SK-N-SH (cell line): ENCODE data around the gene TIAM2. TPM values are rescaled to one million over a fixed set of nuclear protein-coding genes. Genes with fewer than 3 reads are reported as not detected.

ENCODE experiments used
- CHD2 ChIP-seq: fragments of 150-350 bp; IDR thresholded peaks from 2 replicates; pipeline ENCODE4 v1.6.1; 2018; ENCODE audit warnings: low read length; ENCODE audit not compliant: partially characterized antibody
- ELF1 ChIP-seq: IDR thresholded peaks from 2 replicates; pipeline ENCODE4 v1.4.0; 2012
- EP300 ChIP-seq, 2 experiments: IDR thresholded peaks; 2 replicates each; pipeline versions ENCODE4 v1.4.0 to v1.6.1; 2012; ENCODE audit warnings: borderline replicate concordance in 1 of 2, low read depth in 1 of 2, low read length in 1 of 2
- FOXM1 ChIP-seq: IDR thresholded peaks from 2 replicates; pipeline ENCODE4 v1.4.0; 2012; ENCODE audit warnings: low read depth, mild to moderate bottlenecking
- GABPA ChIP-seq: IDR thresholded peaks from 2 replicates; pipeline ENCODE4 v1.4.0; 2012; ENCODE audit warnings: low read depth, mild to moderate bottlenecking
- GATA2 ChIP-seq: sonication (generic); formaldehyde crosslinking; IDR thresholded peaks from 2 replicates; pipeline ENCODE4 v1.5.0; 2020; ENCODE audit warnings: mild to moderate bottlenecking, missing genetic modification reagents
- IRF3 ChIP-seq: fragments of 150-350 bp; IDR thresholded peaks from 2 replicates; pipeline ENCODE4 v1.6.1; 2016; ENCODE audit warnings: mild to moderate bottlenecking, low read depth, low read length
- JUND ChIP-seq: IDR thresholded peaks from 2 replicates; pipeline ENCODE4 v1.4.0; 2012
- MAX ChIP-seq: IDR thresholded peaks from 2 replicates; pipeline ENCODE4 v1.4.0; 2012; ENCODE audit warnings: low read depth
- MXI1 ChIP-seq: IDR thresholded peaks from 2 replicates; pipeline ENCODE4 v1.6.1; 2012; ENCODE audit warnings: mild to moderate bottlenecking, low read depth, low read length, improper control_type of control experiment
- NFIC ChIP-seq: IDR thresholded peaks from 2 replicates; pipeline ENCODE4 v1.4.0; 2012; ENCODE audit warnings: borderline replicate concordance
- NRF1 ChIP-seq: IDR thresholded peaks from 2 replicates; pipeline ENCODE4 v1.6.1; 2012; ENCODE audit warnings: low read depth, mild to moderate bottlenecking, low read length
- PBX3 ChIP-seq: IDR thresholded peaks from 2 replicates; pipeline ENCODE4; 2012
- POLR2AphosphoS5 ChIP-seq: IDR thresholded peaks from 2 replicates; pipeline ENCODE4 v1.6.1; 2012; ENCODE audit warnings: low read depth, low read length
- RXRA ChIP-seq: IDR thresholded peaks from 2 replicates; pipeline ENCODE4 v1.4.0; 2012; ENCODE audit warnings: low read depth, mild to moderate bottlenecking, borderline replicate concordance
- SMC3 ChIP-seq: IDR thresholded peaks from 2 replicates; pipeline ENCODE4 v1.6.1; 2012; ENCODE audit warnings: low read depth, low read length, improper control_type of control experiment
- TAF1 ChIP-seq: IDR thresholded peaks from 2 replicates; pipeline ENCODE4 v1.6.1; 2012; ENCODE audit warnings: low read depth, mild to moderate bottlenecking, low read length, moderate library complexity, borderline replicate concordance
- TEAD4 ChIP-seq: IDR thresholded peaks from 2 replicates; pipeline ENCODE4 v1.4.0; 2012; ENCODE audit warnings: mild to moderate bottlenecking, borderline replicate concordance; ENCODE audit not compliant: insufficient read depth
- USF1 ChIP-seq: IDR thresholded peaks from 2 replicates; pipeline ENCODE4 v1.4.0; 2012; ENCODE audit warnings: low read depth, borderline replicate concordance
- YY1 ChIP-seq: IDR thresholded peaks from 2 replicates; pipeline ENCODE4 v1.4.0; 2012; ENCODE audit warnings: low read depth, mild to moderate bottlenecking
- ZBTB33 ChIP-seq: IDR thresholded peaks from 2 replicates; pipeline ENCODE4 v1.4.0; 2012; ENCODE audit warnings: low read depth, borderline replicate concordance
- polyA plus RNA-seq, 3 experiments: library from polyadenylated mRNA; depleted of rRNA; stranded (reverse); fragments of >200 nt; gene quantifications; 2 replicates each; pipeline ENCODE4 v1.2.3, GENCODE V29; 2012

TIAM2 gene
- polyA plus RNA-seq, 1 of the 3 experiments (the other 2 are of a cell fraction), result 13.6 TPM

GRCh38 chr6:155171109-155171746 is 176.1 kb downstream of the TIAM2 start (continued):
- TF ChIP-seq ZBTB33 (no peak), POLR2AphosphoS5 (peak; percentile 14; the same call in 1 of the 2 replicates), GATA2 (no peak), GABPA (no peak), CHD2 (no peak), YY1 (peak; percentile 37; the same call in 1 of the 2 replicates), JUND (peak; percentile 84), NFIC (peak; percentile 91), USF1 (no peak), ELF1 (peak; percentile 39; the same call in 1 of the 2 replicates), EP300 (IDR thresholded peaks at IDR 0.05; ENCODE audit: borderline replicate concordance in 1 of 2, low read depth in 1 of 2, low read length in 1 of 2) (peak in 1 of 2 experiments; percentile 86; a peak in 2 of 4 replicates), RXRA (peak; percentile 54; the same call in 1 of the 2 replicates), TAF1 (no peak), TEAD4 (0 out of 2 replicates have a peak, but pooled peaks have one; percentile 31), NRF1 (no peak), FOXM1 (peak; percentile 80; the same call in 1 of the 2 replicates), MAX (0 out of 2 replicates have a peak, but pooled peaks have one; percentile 22), PBX3 (peak; percentile 77), SMC3 (no peak), IRF3 (no peak), MXI1 (no peak)
